Measurements from ENCODE around the gene DHX34. TPM values are rescaled to one million over a fixed set of nuclear protein-coding genes. Genes with fewer than 3 reads are reported as not detected.
"Not testable (repeated sequence)": the region's sequence is repeated elsewhere in the genome, so short reads cannot be mapped to it uniquely, and the experiment has no call there.

DHX34 gene
- total RNA-seq, 1 experiment from 2014 or later: 18.9 TPM

- not testable (repeated sequence) for H3K4me1 ChIP-seq; DNase-seq; H3K9me3 ChIP-seq (replicated peaks); H3K27ac ChIP-seq; H3K27me3 ChIP-seq; H3K4me3 ChIP-seq
- peaks cover 55% of the 10 kb centered on the region for H3K36me3 ChIP-seq
These were observed 16.3 kb downstream of the DHX34 start for GRCh38 chr19:47365455-47365854.

GRCh38 chr19:47370045-47370611 is 21.0 kb downstream of the DHX34 start:
- H3K36me3 ChIP-seq: peaks cover 46% of the 10 kb centered on the region
- H3K27ac ChIP-seq: no peak overlapping the region
- no peak overlapping the region for H3K4me3 ChIP-seq
- peak; percentile 63 to 67 for DNase-seq
- H3K27me3 ChIP-seq: no peaks in the 10 kb centered on the region
- H3K9me3 ChIP-seq (replicated peaks): no peaks in the 10 kb centered on the region
- no peaks in the 10 kb centered on the region; the same call in 1 of the 2 replicates for H3K4me1 ChIP-seq

- Histone ChIP-seq H3K4me1 (no peaks in the 10 kb centered on the region; the same call in 1 of the 2 replicates), H3K27ac (no peak overlapping the region), H3K27me3 (no peaks in the 10 kb centered on the region), H3K9me3 (replicated peaks) (no peaks in the 10 kb centered on the region), H3K36me3 (peaks cover 45% of the 10 kb centered on the region), H3K4me3 (no peak overlapping the region)
- DNase-seq: no peak
These were observed 22.1 kb downstream of the DHX34 start for GRCh38 chr19:47371261-47371660.

- H3K27ac ChIP-seq: no peak overlapping the region
- no peak for DNase-seq
- no peaks in the 10 kb centered on the region; the same call in 1 of the 2 replicates for H3K4me1 ChIP-seq
- H3K4me3 ChIP-seq: no peak overlapping the region
- H3K36me3 ChIP-seq: peaks cover 48% of the 10 kb centered on the region
- no peaks in the 10 kb centered on the region for H3K9me3 ChIP-seq (replicated peaks)
- no peaks in the 10 kb centered on the region for H3K27me3 ChIP-seq
These were observed 23.5 kb downstream of the DHX34 start for GRCh38 chr19:47372603-47373002.

- DNase-seq: no peak
- H3K4me3 ChIP-seq: no peak overlapping the region
- no peaks in the 10 kb centered on the region for H3K27me3 ChIP-seq
- H3K36me3 ChIP-seq: peaks cover 48% of the 10 kb centered on the region
- H3K4me1 ChIP-seq: no peaks in the 10 kb centered on the region; the same call in 1 of the 2 replicates
- no peak overlapping the region for H3K27ac ChIP-seq
- no peaks in the 10 kb centered on the region for H3K9me3 ChIP-seq (replicated peaks)
These were observed 24.4 kb downstream of the DHX34 start for GRCh38 chr19:47373246-47374240.

- no peaks in the 10 kb centered on the region for H3K27me3 ChIP-seq
- no peak overlapping the region for H3K4me3 ChIP-seq
- no peaks in the 10 kb centered on the region for H3K9me3 ChIP-seq (replicated peaks)
- peaks cover 40% of the 10 kb centered on the region for H3K36me3 ChIP-seq
- H3K4me1 ChIP-seq: no peaks in the 10 kb centered on the region; the same call in 1 of the 2 replicates
- DNase-seq: no peak
- H3K27ac ChIP-seq: no peak overlapping the region
These were observed 26.0 kb downstream of the DHX34 start for GRCh38 chr19:47374876-47375693.

GRCh38 chr19:47375694-47376588 is 26.8 kb downstream of the DHX34 start:
- Histone ChIP-seq H3K4me1 (no peaks in the 10 kb centered on the region), H3K27me3 (no peaks in the 10 kb centered on the region), H3K9me3 (replicated peaks) (no peaks in the 10 kb centered on the region), H3K36me3 (peaks cover 43% of the 10 kb centered on the region), H3K4me3 (no peak overlapping the region), H3K27ac (no peak overlapping the region)
- DNase-seq: no peak

- Histone ChIP-seq H3K4me3 (no peak overlapping the region), H3K9me3 (replicated peaks) (no peaks in the 10 kb centered on the region), H3K27me3 (no peaks in the 10 kb centered on the region), H3K36me3 (peaks cover 43% of the 10 kb centered on the region), H3K27ac (no peak overlapping the region), H3K4me1 (no peaks in the 10 kb centered on the region)
- DNase-seq: no peak
These were observed 27.6 kb downstream of the DHX34 start for GRCh38 chr19:47376589-47377144.

GRCh38 chr19:47377208-47377701 is 28.1 kb downstream of the DHX34 start:
- Histone ChIP-seq H3K4me1 (no peaks in the 10 kb centered on the region), H3K27ac (no peak overlapping the region), H3K27me3 (no peaks in the 10 kb centered on the region), H3K9me3 (replicated peaks) (no peaks in the 10 kb centered on the region), H3K4me3 (no peak overlapping the region), H3K36me3 (peaks cover 46% of the 10 kb centered on the region)
- DNase-seq: no peak

GRCh38 chr19:47377801-47378200 is 28.7 kb downstream of the DHX34 start:
- no peak overlapping the region for H3K27ac ChIP-seq
- no peak overlapping the region for H3K4me3 ChIP-seq
- no peaks in the 10 kb centered on the region for H3K4me1 ChIP-seq
- no peaks in the 10 kb centered on the region for H3K27me3 ChIP-seq
- no peak for DNase-seq
- no peaks in the 10 kb centered on the region for H3K9me3 ChIP-seq (replicated peaks)
- peaks cover 44% of the 10 kb centered on the region for H3K36me3 ChIP-seq

GRCh38 chr19:47378246-47378645 is 29.1 kb downstream of the DHX34 start:
- H3K4me3 ChIP-seq: no peak overlapping the region
- DNase-seq: no peak
- H3K4me1 ChIP-seq: no peaks in the 10 kb centered on the region
- no peak overlapping the region for H3K27ac ChIP-seq
- H3K9me3 ChIP-seq (replicated peaks): no peaks in the 10 kb centered on the region
- H3K27me3 ChIP-seq: no peaks in the 10 kb centered on the region
- peaks cover 40% of the 10 kb centered on the region for H3K36me3 ChIP-seq

GRCh38 chr19:47379381-47379938 is 30.3 kb downstream of the DHX34 start:
- no peak for DNase-seq

GRCh38 chr19:47380559-47380958 is 31.4 kb downstream of the DHX34 start:
- Histone ChIP-seq H3K4me1 (no peaks in the 10 kb centered on the region), H3K36me3 (peaks cover 32% of the 10 kb centered on the region), H3K27me3 (no peaks in the 10 kb centered on the region; the same call in 1 of the 2 replicates), H3K4me3 (no peak overlapping the region), H3K9me3 (replicated peaks) (no peaks in the 10 kb centered on the region), H3K27ac (no peak overlapping the region)
- DNase-seq: no peak

More at GRCh38 chr19:47379381-47379938, 30.3 kb downstream of the DHX34 start:
- Histone ChIP-seq H3K4me1 (no peaks in the 10 kb centered on the region), H3K4me3 (no peak overlapping the region), H3K27ac (no peak overlapping the region), H3K9me3 (replicated peaks) (no peaks in the 10 kb centered on the region), H3K36me3 (peaks cover 32% of the 10 kb centered on the region), H3K27me3 (no peaks in the 10 kb centered on the region)
